ENCODE measurements around the gene CDH23.

CDH23 gene

GRCh38 chr10:71370031-71370430 is 26.7 kb upstream of the CDH23 start:
- DNase-seq = peak; percentile 50

GRCh38 chr10:71371750-71372166 is 25.0 kb upstream of the CDH23 start:
- no peak for DNase-seq

GRCh38 chr10:71372882-71373495 is 23.7 kb upstream of the CDH23 start:
- no peak for DNase-seq

GRCh38 chr10:71374481-71375233 is 22.1 kb upstream of the CDH23 start:
- DNase-seq = no peak

GRCh38 chr10:71375952-71376351 is 20.8 kb upstream of the CDH23 start:
- no peak for DNase-seq

- no peak for DNase-seq
Observed at GRCh38 chr10:71378336-71379117, 18.2 kb upstream of the CDH23 start.

- no peak for DNase-seq
Observed at GRCh38 chr10:71379118-71379766, 17.5 kb upstream of the CDH23 start.

- DNase-seq = no peak
Observed at GRCh38 chr10:71380841-71381240, 15.9 kb upstream of the CDH23 start.

- DNase-seq = no peak
Observed at GRCh38 chr10:71381611-71382010, 15.1 kb upstream of the CDH23 start.

GRCh38 chr10:71382028-71382427 is 14.7 kb upstream of the CDH23 start:
- no peak for DNase-seq

- no peak for DNase-seq
Observed at GRCh38 chr10:71382757-71383156, 14.0 kb upstream of the CDH23 start.

GRCh38 chr10:71383972-71384687 is 12.6 kb upstream of the CDH23 start:
- no peak for DNase-seq

GRCh38 chr10:71388171-71388570 is 8.5 kb upstream of the CDH23 start:
- no peak for DNase-seq

GRCh38 chr10:71388583-71389310 is 8.0 kb upstream of the CDH23 start:
- DNase-seq = no peak

- no peak for DNase-seq
Observed at GRCh38 chr10:71389768-71390460, 6.8 kb upstream of the CDH23 start.

GRCh38 chr10:71390461-71390835 is 6.3 kb upstream of the CDH23 start:
- DNase-seq = no peak

- no peak for DNase-seq
Observed at GRCh38 chr10:71390921-71391690, 5.6 kb upstream of the CDH23 start.

GRCh38 chr10:71391701-71392100 is 5.0 kb upstream of the CDH23 start:
- DNase-seq = no peak

GRCh38 chr10:71392292-71392691 is 4.4 kb upstream of the CDH23 start:
- no peak for DNase-seq

Data from NCI-H524 treated with DMSO at 0.1 percent for 48 hours (cell line).